ENCODE data around the gene GALP.

- no peak for TF ChIP-seq EZH2phosphoT487 (IDR thresholded peaks at IDR 0.05; ENCODE audit: borderline replicate concordance)
- TF ChIP-seq CTCF (conservative IDR thresholded peaks at IDR 0.05; ENCODE audit: low read length), result no peak
Observed at GRCh38 chr19:56138069-56138468, 37.7 kb upstream of the GALP start.

All from Loucy (cell line).